GM18870 (cell line): ENCODE data around the gene SMIM31.

Source experiments
- ATAC-seq: cut with Tn5 transposase; IDR thresholded peaks from one replicate; pipeline ENCODE4 v1.9.1; 2021; ENCODE audit warnings: moderate library complexity; ENCODE audit not compliant: unreplicated experiment

The SMIM31 gene

DNA sequence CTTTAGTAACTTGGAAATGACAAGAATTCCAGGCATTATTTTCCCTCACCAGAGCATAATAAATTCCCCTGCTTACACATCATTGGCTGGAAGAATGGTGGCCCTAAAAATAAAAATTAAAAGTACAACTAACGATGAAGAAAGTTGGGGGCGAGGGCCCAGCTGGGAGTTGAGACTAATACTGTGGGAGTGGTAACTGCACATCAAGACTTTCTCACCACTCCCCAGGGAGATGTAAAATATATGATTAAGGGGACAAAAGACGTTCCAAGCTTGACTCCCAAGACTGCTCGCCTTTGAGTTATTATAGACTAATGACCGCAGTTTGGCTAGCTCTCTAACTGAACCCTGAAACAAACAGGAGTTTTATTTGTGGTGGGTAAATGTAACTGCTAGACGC, 30.0 kb downstream of the SMIM31 start:
- ATAC-seq: no peak

DNA sequence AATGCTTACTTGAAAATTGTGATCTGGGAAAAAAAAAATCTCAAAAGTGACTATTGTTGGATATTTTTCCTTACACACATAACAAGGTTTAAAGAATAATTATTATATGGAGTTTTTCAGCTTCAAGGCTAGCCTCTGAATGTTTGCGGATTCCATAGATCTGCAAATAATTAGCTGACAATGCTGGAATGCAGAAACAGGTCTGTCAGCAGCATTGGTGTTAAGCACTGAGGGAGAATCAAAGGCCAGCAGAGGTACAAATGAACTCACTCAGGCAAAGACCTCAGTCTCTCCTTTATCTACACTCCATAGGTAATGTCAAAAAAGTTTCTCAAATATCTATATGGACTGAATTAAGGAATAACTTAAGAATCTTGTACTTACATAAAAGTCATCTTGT, 35.1 kb downstream of the SMIM31 start:
- ATAC-seq: no peak

DNA sequence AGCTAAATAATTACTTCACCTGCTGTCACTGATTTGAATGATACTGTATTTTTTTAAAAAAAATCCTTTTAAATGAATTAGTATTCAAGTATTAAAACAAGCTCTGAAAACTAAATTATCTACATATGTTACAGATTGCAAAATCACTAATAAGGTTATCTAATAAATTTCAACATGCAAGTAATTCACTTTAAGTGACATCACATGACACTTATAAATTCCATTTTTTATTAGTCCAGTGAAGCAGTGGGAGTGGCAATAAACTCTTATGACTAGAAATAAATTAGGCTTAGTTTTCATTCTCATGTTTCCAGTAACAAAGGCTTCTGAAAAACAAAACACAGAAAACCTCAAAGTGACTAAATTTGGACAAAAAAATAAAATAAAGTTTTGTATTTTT, 36.3 kb downstream of the SMIM31 start:
- ATAC-seq: no peak

DNA sequence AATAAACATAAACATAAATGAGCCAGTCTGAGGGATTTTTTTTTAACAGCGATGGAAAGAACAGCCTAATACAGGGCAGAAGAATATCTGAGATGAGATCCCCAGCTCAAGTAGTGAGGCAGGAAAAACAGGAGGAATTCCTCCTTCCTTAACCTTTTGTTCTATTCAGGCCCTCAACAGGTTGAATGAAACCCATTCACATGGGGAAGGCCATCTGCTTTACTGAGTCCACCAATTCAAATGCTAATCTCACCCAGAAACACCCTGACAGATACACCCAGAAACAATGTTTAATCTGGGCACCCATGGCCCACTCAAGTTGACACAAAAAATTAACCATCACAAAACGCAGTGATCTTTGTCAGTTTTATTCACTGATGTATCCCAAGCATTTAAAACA, 45.5 kb downstream of the SMIM31 start:
- no peak for ATAC-seq

DNA sequence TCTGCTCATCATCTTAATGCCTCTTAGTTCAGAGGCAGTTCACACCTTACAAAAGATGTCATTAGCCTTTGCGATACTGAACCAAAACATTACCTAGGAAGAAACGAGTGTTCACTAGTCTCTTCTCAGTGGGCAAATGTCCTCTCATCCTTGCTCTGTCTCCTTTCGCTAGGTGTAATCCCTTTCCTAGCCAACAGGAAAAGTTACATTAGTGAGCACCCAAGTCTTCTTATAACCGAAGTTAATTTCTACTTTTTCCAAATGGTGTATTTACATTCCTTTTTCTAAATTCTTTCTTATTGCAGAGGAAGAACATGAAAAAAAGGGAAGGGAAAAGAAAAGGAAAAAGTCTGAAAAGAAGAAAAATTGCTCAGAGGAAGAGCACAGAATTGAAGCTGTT, 46.9 kb downstream of the SMIM31 start:
- ATAC-seq: no peak

DNA sequence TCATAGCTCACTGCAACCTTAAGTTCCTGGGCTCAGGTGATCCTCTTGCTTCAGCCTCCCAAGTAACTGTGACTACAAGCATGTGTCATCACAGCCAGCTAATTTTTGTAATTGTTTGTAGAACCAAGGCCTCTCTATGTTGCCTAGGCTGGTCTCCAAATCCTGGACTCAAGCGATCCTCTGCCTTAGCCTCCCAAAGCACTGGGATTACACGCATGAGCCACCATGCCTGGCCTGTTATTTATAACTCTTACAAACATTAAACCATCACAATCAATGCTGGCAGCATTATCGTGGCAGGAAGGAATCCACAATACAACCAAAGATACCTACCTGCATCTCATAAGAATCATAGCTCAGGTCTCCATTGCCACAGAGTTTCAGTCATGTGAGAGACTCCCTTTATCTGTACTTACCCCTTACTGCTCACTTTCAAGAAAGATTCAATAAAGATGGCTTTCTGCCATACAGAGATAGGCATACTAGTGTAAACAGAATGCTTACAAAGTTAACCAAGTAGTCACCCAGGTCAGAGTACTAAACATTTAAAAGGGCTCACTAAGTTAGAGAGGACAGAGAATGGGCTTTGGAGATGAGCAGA, 48.5 kb downstream of the SMIM31 start:
- no peak for ATAC-seq

DNA sequence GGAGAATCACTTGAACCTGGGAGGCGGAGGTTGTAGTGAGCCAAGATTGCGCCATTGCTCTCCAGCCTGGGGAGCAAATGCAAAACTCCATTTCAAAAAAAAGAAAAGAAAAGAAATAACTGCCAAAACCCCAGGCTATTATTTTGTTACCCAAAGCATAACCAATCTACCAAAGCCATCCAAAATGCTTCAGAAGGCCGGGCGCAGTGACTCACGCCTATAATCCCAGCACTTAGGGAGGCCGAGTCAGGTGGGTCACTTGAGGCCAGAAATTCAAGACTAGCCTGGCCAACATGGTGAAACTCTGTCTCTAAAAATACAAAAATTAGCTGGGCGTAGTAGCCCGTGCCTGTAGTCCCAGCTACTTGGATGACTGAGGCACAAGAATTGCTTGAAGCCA, 49.8 kb downstream of the SMIM31 start:
- no peak for ATAC-seq

DNA sequence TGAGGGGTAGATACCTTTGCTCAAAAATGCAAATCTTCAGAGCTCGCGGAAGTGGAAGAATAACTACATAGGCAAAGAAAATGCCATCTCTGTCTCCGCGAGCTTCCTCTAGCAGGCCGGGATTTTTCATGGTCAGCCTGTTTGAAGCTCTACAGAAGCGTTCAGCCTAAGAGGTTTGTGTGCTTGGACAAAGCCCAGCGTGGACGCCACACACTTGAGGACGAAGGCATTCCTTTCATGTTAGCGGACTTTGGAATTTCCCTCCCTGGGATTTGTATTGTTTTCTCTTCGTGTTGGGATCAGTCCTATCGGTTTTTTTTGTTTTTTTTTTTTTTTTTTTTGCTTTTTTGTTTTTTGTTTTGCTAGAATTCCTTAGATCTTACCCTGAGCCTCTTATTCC, 53.7 kb downstream of the SMIM31 start:
- ATAC-seq: no peak

DNA sequence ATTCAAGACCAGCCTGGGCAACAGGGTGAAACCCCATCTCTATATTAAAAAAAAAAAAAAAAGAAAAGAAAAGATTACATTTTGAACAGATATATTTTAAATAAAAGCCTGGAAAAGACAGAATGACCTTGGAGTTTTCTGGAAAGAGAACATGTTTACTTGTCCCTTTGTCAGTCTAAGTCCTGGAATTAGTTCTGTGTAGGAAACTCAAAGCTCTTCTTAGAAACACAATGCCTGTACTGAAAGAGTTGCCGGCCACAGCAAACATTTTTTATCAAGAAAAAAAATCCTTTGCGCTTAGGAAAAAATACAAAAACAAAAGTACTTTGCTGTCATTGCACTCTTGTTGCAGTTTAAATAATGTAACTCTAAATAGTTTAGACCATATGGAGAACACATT, 59.6 kb downstream of the SMIM31 start:
- ATAC-seq: no peak

DNA sequence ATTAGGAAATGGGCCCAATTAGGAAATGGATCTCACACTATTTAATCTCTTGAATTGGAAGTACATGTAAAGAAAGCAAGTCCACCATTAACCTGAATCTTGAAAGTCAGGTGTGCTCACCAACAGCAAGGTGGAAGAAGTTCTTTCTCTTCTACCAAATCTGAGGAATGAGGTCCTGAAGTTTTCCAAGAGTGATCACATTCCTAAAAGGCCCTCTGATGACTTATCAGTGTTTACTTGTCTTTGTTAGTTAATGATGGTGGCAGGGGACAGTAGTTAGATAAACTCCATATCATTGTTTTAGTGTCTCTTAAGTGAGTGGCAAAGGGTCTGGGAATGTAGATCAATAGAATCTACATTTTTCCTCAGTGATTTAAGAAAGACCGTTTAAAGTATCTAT, 61.8 kb downstream of the SMIM31 start:
- no peak for ATAC-seq

DNA sequence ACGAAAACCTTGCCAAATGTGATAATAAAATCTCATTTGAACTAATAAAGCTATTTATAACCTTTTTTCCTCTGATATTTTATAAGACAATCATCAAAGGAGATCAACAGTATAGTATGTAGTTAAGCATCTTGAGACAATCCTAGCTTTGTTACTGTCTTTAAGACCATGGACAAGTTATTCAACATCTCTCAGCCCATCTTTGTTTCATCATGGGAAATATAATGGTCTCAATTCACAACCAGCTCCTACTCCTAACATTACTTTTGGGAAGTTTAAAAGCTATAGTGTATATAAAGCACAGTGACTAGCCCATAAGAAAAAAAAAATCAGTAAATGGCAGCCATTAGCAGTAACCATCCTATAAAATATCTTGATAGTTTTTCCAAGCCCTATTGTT, 65.4 kb downstream of the SMIM31 start:
- ATAC-seq: no peak

DNA sequence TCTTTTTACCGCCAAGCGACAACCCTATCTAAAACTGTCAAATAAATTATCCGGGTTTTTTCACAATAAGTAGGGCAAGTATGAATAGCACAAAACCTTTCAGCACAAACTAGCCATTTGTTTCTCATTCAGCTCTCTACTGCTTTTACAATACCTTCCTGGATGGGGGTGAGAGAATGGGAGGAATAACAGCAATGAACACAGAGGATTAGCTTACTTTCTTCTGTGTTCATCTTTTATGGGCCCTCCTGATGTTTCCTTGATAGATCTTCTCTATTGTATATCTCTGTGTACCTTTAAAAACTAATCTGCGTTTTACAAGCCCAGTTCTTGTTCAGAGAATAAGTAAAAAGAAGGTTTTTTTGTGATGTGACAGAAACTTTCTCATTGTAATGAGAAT, 67.8 kb downstream of the SMIM31 start:
- ATAC-seq: no peak

DNA sequence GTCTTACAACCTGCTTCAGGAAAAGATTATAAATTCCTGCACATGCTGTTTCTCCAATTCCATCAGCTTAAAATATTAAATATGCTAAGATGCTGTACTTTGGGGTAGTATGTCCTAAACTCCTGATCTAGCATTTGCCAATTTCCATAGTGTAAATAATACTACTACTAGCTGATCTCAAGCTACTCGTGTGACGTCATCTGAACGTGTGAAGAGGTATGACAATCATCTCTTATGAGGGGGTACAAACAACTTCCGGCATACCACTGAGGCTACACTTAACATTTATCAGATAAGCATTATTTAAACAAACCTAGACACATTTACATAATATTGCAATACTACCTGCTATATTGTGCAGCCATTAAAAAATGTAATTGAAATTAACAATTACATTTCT, 70.7 kb downstream of the SMIM31 start:
- no peak for ATAC-seq

DNA sequence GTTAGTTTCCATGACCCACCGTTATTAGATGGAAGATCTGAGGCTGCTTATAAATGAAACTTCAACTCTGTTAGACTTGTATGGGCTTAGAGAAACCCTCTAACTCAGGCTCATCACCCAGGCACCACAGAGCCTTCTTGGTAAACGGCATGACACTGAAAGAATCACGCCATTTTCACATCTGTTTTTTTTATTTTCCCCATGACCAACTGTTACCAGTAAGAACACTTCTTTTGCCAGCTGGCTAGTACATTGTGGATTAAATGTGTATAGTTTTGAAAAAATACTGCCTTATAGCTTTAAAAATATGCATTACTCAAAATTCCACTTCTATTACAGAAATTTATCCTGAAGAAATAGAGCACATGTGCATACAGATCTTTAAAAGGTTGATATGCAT, 75.0 kb downstream of the SMIM31 start:
- no peak for ATAC-seq

DNA sequence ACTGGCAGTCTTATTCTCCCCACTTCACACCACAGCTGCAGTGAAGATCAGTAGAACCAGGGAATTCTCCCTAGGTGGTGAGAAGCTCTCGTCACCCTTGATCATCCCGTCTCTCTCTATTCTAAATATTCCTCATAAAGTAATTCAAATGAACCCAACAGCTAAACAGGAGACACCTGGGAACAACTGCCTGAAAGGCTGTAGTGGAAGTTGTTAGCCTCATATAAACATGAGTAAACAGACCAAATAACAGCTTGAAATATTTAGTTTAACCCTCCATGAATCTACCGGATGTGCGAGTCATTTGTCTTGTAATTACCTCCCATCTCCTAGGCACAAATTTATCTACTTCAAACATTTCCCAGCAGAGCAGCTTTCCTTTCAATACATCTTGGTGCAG, 92.6 kb downstream of the SMIM31 start:
- ATAC-seq: no peak

DNA sequence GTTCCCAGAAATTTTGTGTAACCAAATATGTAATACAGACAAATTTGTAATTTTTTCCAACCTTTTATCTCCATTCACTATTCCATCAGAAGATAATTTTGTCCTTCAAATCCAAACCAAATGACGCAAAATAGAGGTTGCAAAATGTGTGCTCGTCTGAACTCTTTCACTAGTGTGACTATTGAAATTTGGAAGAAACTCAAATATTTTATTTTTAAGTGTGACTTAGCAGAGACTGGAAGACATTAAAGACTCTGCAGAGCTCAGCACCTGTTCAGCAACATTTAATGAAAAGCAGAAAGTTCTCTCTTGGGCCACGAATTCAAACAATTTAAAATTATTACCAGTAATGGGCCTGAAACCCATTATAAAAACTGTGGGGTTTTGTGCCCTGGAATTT, 93.1 kb downstream of the SMIM31 start:
- no peak for ATAC-seq

DNA sequence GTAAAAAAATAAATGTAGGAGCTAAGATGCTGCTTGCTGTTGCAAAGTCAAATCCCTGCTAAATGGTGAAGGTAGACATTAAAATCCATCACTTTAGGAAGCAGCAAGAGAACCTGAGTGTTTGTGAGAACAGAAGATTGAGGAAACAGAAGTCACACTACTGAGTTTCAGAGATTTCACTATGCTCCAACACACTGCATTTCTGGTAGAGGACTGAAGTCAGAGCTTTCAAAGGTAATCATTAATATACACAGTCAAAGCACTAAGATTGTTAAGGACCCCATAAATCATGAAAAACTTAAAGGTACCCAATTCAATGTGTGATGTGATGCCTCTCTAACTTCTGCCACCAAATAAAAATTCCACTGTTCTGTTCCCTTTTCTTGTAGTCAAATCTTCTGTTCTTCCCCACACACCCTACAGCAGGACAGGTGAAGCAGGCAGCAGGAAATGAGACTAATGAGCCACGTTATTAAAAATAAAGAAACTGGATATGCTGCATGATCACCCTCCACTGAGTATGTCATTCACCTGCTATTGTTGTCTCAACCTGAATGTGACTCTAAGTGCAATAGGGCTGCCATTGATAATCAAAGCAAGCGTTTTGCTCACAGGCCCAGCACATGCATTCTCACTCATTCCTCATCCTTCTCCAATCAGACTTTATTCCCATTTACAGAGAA, 94.2 kb downstream of the SMIM31 start:
- ATAC-seq: peak; percentile 90
